HG02981 (cell line): Measurements from ENCODE around the gene CCDC88B.

ENCODE experiments used
- ATAC-seq: cut with Tn5 transposase; IDR thresholded peaks from one replicate; pipeline ENCODE4 v1.9.1; 2021; ENCODE audit warnings: mild to moderate bottlenecking, moderate library complexity; ENCODE audit not compliant: unreplicated experiment

Gene CCDC88B

GRCh38 chr11:64382047-64382446 is 42.0 kb downstream of the CCDC88B start:
- no peak for ATAC-seq

- no peak for ATAC-seq
Measured at GRCh38 chr11:64382586-64382985, 42.6 kb downstream of the CCDC88B start.

GRCh38 chr11:64383580-64383979 is 43.6 kb downstream of the CCDC88B start:
- ATAC-seq: no peak

GRCh38 chr11:64384028-64384737 is 44.2 kb downstream of the CCDC88B start:
- ATAC-seq: no peak

GRCh38 chr11:64384981-64385944 is 45.3 kb downstream of the CCDC88B start:
- ATAC-seq: no peak

- no peak for ATAC-seq
Measured at GRCh38 chr11:64385945-64386704, 46.1 kb downstream of the CCDC88B start.

- no peak for ATAC-seq
Measured at GRCh38 chr11:64387916-64388315, 47.9 kb downstream of the CCDC88B start.

GRCh38 chr11:64388894-64389293 is 48.9 kb downstream of the CCDC88B start:
- ATAC-seq: no peak

GRCh38 chr11:64389851-64390250 is 49.8 kb downstream of the CCDC88B start:
- no peak for ATAC-seq

- no peak for ATAC-seq
Measured at GRCh38 chr11:64390558-64390957, 50.6 kb downstream of the CCDC88B start.

GRCh38 chr11:64391839-64392238 is 51.8 kb downstream of the CCDC88B start:
- ATAC-seq: no peak

- ATAC-seq: no peak
Measured at GRCh38 chr11:64395545-64396078, 55.6 kb downstream of the CCDC88B start.

GRCh38 chr11:64396079-64396591 is 56.1 kb downstream of the CCDC88B start:
- ATAC-seq: no peak

- ATAC-seq: no peak
Measured at GRCh38 chr11:64400102-64400501, 60.1 kb downstream of the CCDC88B start.

- no peak for ATAC-seq
Measured at GRCh38 chr11:64400667-64401066, 60.7 kb downstream of the CCDC88B start.

- no peak for ATAC-seq
Measured at GRCh38 chr11:64401775-64402174, 61.8 kb downstream of the CCDC88B start.

GRCh38 chr11:64403106-64403505 is 63.1 kb downstream of the CCDC88B start:
- no peak for ATAC-seq

GRCh38 chr11:64406221-64406946 is 66.4 kb downstream of the CCDC88B start:
- no peak for ATAC-seq
